Parathyroid adenoma (tissue), 2 donors: Measurements from ENCODE around the gene FBXW11.
A peak's percentile ranks its signal among the peaks of the same experiment; 100 is the strongest.

Source experiments
- H2AFZ ChIP-seq: fragments of 300-600 bp; sonication (generic); one replicate; pipeline ENCODE4 v1.7.0; 2017; ENCODE audit warnings: antibody characterized with exemption, mild to moderate bottlenecking
- H3K27ac ChIP-seq: fragments of 300-600 bp; sonication (generic); one replicate; pipeline ENCODE4 v1.7.0; 2017
- H3K27me3 ChIP-seq: fragments of 300-600 bp; sonication (generic); one replicate; pipeline ENCODE4 v1.7.0; 2017; ENCODE audit warnings: low read length; ENCODE audit not compliant: control insufficient read depth, insufficient read depth
- H3K36me3 ChIP-seq: fragments of 300-600 bp; sonication (generic); one replicate; pipeline ENCODE4 v1.7.0; 2017; ENCODE audit warnings: low read length; ENCODE audit not compliant: control insufficient read depth, insufficient read depth
- H3K4me1 ChIP-seq: fragments of 300-600 bp; sonication (generic); one replicate; pipeline ENCODE4 v1.7.0; 2017; ENCODE audit warnings: control low read depth
- H3K4me2 ChIP-seq: fragments of 300-600 bp; sonication (generic); one replicate; pipeline ENCODE4 v1.7.0; 2017; ENCODE audit warnings: low read length
- H3K4me3 ChIP-seq: fragments of 300-600 bp; sonication (generic); one replicate; pipeline ENCODE4 v1.7.0; 2017; ENCODE audit warnings: low read depth, low read length
- H3K79me2 ChIP-seq: fragments of 300-600 bp; sonication (generic); one replicate; pipeline ENCODE4 v1.7.0; 2017; ENCODE audit warnings: control low read depth
- H3K9ac ChIP-seq: fragments of 300-600 bp; sonication (generic); one replicate; pipeline ENCODE4 v1.7.0; 2017; ENCODE audit warnings: mild to moderate bottlenecking
- H3K9me3 ChIP-seq: fragments of 300-600 bp; sonication (generic); one replicate; pipeline ENCODE4 v1.7.0; 2017; ENCODE audit warnings: low read length; ENCODE audit not compliant: control insufficient read depth
- CTCF ChIP-seq: fragments of 300-600 bp; sonication (generic); IDR thresholded peaks from one replicate; pipeline ENCODE4 v1.7.0; 2017; ENCODE audit warnings: antibody characterized with exemption, mild to moderate bottlenecking
- donor health status: primary hyperparathyroidism.

FBXW11 gene

GRCh38 chr5:172005708-172006320 is 624 bp downstream of the FBXW11 start:
- H3K79me2 ChIP-seq, result peaks cover 39% of the 10 kb centered on the region
- no peak for TF ChIP-seq CTCF
- no peaks in the 10 kb centered on the region for H3K9me3 ChIP-seq
- H3K9ac ChIP-seq, result peak overlapping the region; percentile 93
- peak overlapping the region; percentile 99 for H2AFZ ChIP-seq
- peaks cover 23% of the 10 kb centered on the region for H3K4me1 ChIP-seq
- H3K27me3 ChIP-seq, result no peaks in the 10 kb centered on the region
- peak overlapping the region; percentile 83 for H3K4me3 ChIP-seq
- H3K27ac ChIP-seq, result peak overlapping the region; percentile 95
- H3K4me2 ChIP-seq, result peak overlapping the region; percentile 82
- H3K36me3 ChIP-seq, result no peaks in the 10 kb centered on the region

GRCh38 chr5:172004824-172005237 is 1.6 kb downstream of the FBXW11 start:
- Histone ChIP-seq H3K27ac (no peak overlapping the region), H3K9me3 (no peaks in the 10 kb centered on the region), H3K36me3 (no peaks in the 10 kb centered on the region), H3K9ac (no peak overlapping the region), H3K4me2 (peak overlapping the region; percentile 82), H3K27me3 (no peaks in the 10 kb centered on the region), H2AFZ (no peak overlapping the region), H3K4me3 (peak overlapping the region; percentile 83), H3K4me1 (peaks cover 28% of the 10 kb centered on the region), H3K79me2 (peaks cover 49% of the 10 kb centered on the region)
- TF ChIP-seq CTCF, result no peak

GRCh38 chr5:172003746-172004145 is 2.7 kb downstream of the FBXW11 start:
- H3K79me2 ChIP-seq, result peaks cover 51% of the 10 kb centered on the region
- no peaks in the 10 kb centered on the region for H3K36me3 ChIP-seq
- H2AFZ ChIP-seq, result no peak overlapping the region
- peaks cover 32% of the 10 kb centered on the region for H3K4me1 ChIP-seq
- no peak for TF ChIP-seq CTCF
- no peak overlapping the region for H3K4me2 ChIP-seq
- no peaks in the 10 kb centered on the region for H3K9me3 ChIP-seq
- H3K9ac ChIP-seq, result no peak overlapping the region
- H3K27me3 ChIP-seq, result no peaks in the 10 kb centered on the region
- no peak overlapping the region for H3K4me3 ChIP-seq
- no peak overlapping the region for H3K27ac ChIP-seq

GRCh38 chr5:172002840-172003512 is 3.5 kb downstream of the FBXW11 start:
- Histone ChIP-seq H3K4me1 (peaks cover 32% of the 10 kb centered on the region), H3K27ac (no peak overlapping the region), H3K9me3 (no peaks in the 10 kb centered on the region), H3K4me3 (no peak overlapping the region), H3K36me3 (no peaks in the 10 kb centered on the region), H3K79me2 (peaks cover 58% of the 10 kb centered on the region), H3K27me3 (no peaks in the 10 kb centered on the region), H3K9ac (no peak overlapping the region), H3K4me2 (no peak overlapping the region), H2AFZ (no peak overlapping the region)
- no peak for TF ChIP-seq CTCF

GRCh38 chr5:172002310-172002709 is 4.1 kb downstream of the FBXW11 start:
- H3K27ac ChIP-seq, result no peak overlapping the region
- TF ChIP-seq CTCF, result peak; percentile 41
- no peak overlapping the region for H2AFZ ChIP-seq
- peaks cover 30% of the 10 kb centered on the region for H3K4me1 ChIP-seq
- H3K79me2 ChIP-seq, result peaks cover 64% of the 10 kb centered on the region
- H3K27me3 ChIP-seq, result no peaks in the 10 kb centered on the region
- no peak overlapping the region for H3K9ac ChIP-seq
- H3K36me3 ChIP-seq, result no peaks in the 10 kb centered on the region
- H3K9me3 ChIP-seq, result no peaks in the 10 kb centered on the region
- no peak overlapping the region for H3K4me3 ChIP-seq
- no peak overlapping the region for H3K4me2 ChIP-seq
